DOHH2 (cell line): ENCODE results near the gene SCAMP3.

Experiments
- CTCF ChIP-seq: fragments of 200-600 bp; sonication (generic); IDR thresholded peaks from one replicate; pipeline ENCODE4 v1.5.1; 2014; ENCODE audit warnings: antibody characterized with exemption, mild to moderate bottlenecking, low read depth, low read length; ENCODE audit not compliant: poor library complexity, severe bottlenecking
- EZH2phosphoT487 ChIP-seq: fragments of 200-600 bp; sonication (generic); IDR thresholded peaks from 2 replicates; pipeline ENCODE4 v1.6.1; 2017; ENCODE audit warnings: borderline replicate concordance, mild to moderate bottlenecking, antibody characterized with exemption, low read length, moderate library complexity, mixed read lengths

- TF ChIP-seq CTCF = no peak
- TF ChIP-seq EZH2phosphoT487 = no peak
Measured at GRCh38 chr1:155247667-155248553, 14.2 kb downstream of the SCAMP3 start.
